Activated CD4-positive, alpha-beta memory T cell treated with anti-CD3 and anti-CD28 coated beads for 36 hours (primary cell): Measurements from ENCODE around the gene FGR. TPM values are rescaled to one million over a fixed set of nuclear protein-coding genes. Genes with fewer than 3 reads are reported as not detected.

Experiments used
- total RNA-seq, 2 experiments: library from RNA; stranded (reverse); gene quantifications; one replicate each; pipeline ENCODE4 v1.2.3, GENCODE V29; 2021

FGR gene
- total RNA-seq, 2 experiments from 2014 or later, result 0.24 to 0.27 TPM

Other genes starting within 250 kb of the FGR start
- gene GPR3, start 242.6 kb downstream of the FGR start, total RNA-seq, result 1 to 10 TPM; 1.3 to 1.5 TPM
- gene WASF2, start 145.0 kb downstream of the FGR start, total RNA-seq, result 100 to 1,000 TPM; 109 to 110 TPM
- gene AHDC1, start 31.0 kb downstream of the FGR start, total RNA-seq, result 10 to 100 TPM in 1 of 2 experiments, 1 to 10 TPM in 1; 8.3 to 12.1 TPM
- gene IFI6, start 37.0 kb upstream of the FGR start, total RNA-seq, result 10 to 100 TPM; 76.4 TPM
- gene FAM76A, start 90.8 kb upstream of the FGR start, total RNA-seq, result 10 to 100 TPM in 1 of 2 experiments, 1 to 10 TPM in 1; 8.1 to 11.8 TPM
- 10 to 100 TPM; 31.8 to 32.0 TPM for gene STX12, start 138.0 kb upstream of the FGR start, total RNA-seq
- gene PPP1R8, start 195.6 kb upstream of the FGR start, total RNA-seq, result 10 to 100 TPM; 42.9 to 43.8 TPM
- gene THEMIS2, start 237.4 kb upstream of the FGR start, total RNA-seq, result 10 to 100 TPM; 27.4 to 29.3 TPM